Gastroesophageal sphincter (tissue), 4 donors: ENCODE data around the gene TMEM117. TPM values are rescaled to one million over a fixed set of nuclear protein-coding genes. Genes with fewer than 3 reads are reported as not detected.
"Not testable (repeated sequence)": the region's sequence is repeated elsewhere in the genome, so short reads cannot be mapped to it uniquely, and the experiment has no call there.

ENCODE experiments used
- ATAC-seq: fragments of 150-250 bp; one replicate; pipeline ENCODE4 v1.9.1; 2016; ENCODE audit warnings: mild to moderate bottlenecking, moderate library complexity
- H3K27ac ChIP-seq, 4 donors: fragments of 200-600 bp; sonication (generic) in 3 of 4; 1 replicate in 3 of 4; 2 replicates in 1 of 4; pipeline ENCODE4 v1.5.1; 2016 to 2019
- H3K27me3 ChIP-seq: fragments of 200-600 bp; sonication (generic); one replicate; pipeline ENCODE4 v1.5.1; 2019
- H3K36me3 ChIP-seq, 2 donors: fragments of 200-600 bp; sonication (generic); one replicate each; pipeline ENCODE4 v1.5.1; 2019; ENCODE audit warnings: control low read depth in 1 of 2
- H3K4me1 ChIP-seq, 3 donors: fragments of 200-600 bp; sonication (generic); 1 replicate in 2 of 3; 2 replicates in 1 of 3; pipeline ENCODE4 v1.5.1; 2016 to 2019; ENCODE audit warnings: control low read depth in 2 of 3
- H3K4me3 ChIP-seq, 2 donors: fragments of 200-600 bp; sonication (generic); one replicate each; pipeline ENCODE4 v1.5.1; 2019; ENCODE audit warnings: mild to moderate bottlenecking in 1 of 2, moderate library complexity in 1 of 2
- H3K9me3 ChIP-seq, 3 donors: fragments of 200-600 bp; sonication (generic); one replicate each; pipeline ENCODE4 v1.5.1; 2017 to 2019; ENCODE audit warnings: control low read depth in 2 of 3
- EP300 ChIP-seq: sonication (generic); formaldehyde crosslinking; IDR thresholded peaks from one replicate; pipeline ENCODE4 v1.6.1; 2017; ENCODE audit warnings: antibody characterized with exemption, mild to moderate bottlenecking
- POLR2A ChIP-seq, 2 donors: fragments of 450-650 bp; IDR thresholded peaks; one replicate each; pipeline ENCODE4 v1.6.1; 2017; ENCODE audit warnings: antibody characterized with exemption in 2 of 2, mild to moderate bottlenecking in 2 of 2, moderate library complexity in 1 of 2
- POLR2AphosphoS5 ChIP-seq: sonication (generic); formaldehyde crosslinking; IDR thresholded peaks from one replicate; pipeline ENCODE4 v1.6.1; 2017; ENCODE audit warnings: antibody characterized with exemption
- WGBS, 2 donors: methylation state at CpG; one replicate each; pipeline ENCODE4 v1.1.5; 2018; ENCODE audit warnings: low coverage in 1 of 2; 5-methylcytosine and 5-hydroxymethylcytosine counted together
- total RNA-seq, 4 donors: library from RNA; depleted of rRNA; stranded (reverse); fragments of >200 nt; gene quantifications; one replicate each; pipeline ENCODE4 v1.1.0, GENCODE V29; 2016
- TF ChIP-seq, protein P1 (sequence below), 4 experiments: fragments of 200-600 bp in 2 of 4; fragments of 450-650 bp in 2 of 4; sonication (generic) in 1 of 4; IDR thresholded peaks; one replicate each; pipeline ENCODE4 v1.5.1; 2017 to 2019; ENCODE audit warnings: antibody characterized with exemption in 4 of 4, mild to moderate bottlenecking in 2 of 4, moderate library complexity in 2 of 4

Gene TMEM117
- total RNA-seq, 4 donors from 2014 or later: 7.8 to 21.5 (median 12.3) TPM

DNA sequence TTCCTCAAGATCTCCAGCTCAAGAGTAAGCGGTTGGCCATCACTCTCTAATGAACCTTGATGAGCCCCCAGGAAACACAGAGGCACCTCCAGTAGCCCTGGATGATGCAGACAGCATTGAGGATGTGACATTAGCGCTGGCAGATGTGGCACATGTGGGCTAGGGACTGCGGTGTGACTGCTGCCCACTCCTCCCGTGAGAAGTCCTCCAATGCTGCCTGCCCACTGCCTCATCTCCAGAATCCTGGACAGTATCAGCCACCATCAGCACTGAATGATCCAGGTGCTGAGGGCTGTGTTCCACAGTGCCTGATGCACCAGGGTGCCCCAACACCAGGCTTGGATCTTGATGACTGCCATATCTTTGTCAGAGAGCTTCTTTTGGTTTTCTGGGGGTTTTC, 412.6 kb downstream of the TMEM117 start:
- no peak for TF ChIP-seq EP300
- TF ChIP-seq, protein P1, sequence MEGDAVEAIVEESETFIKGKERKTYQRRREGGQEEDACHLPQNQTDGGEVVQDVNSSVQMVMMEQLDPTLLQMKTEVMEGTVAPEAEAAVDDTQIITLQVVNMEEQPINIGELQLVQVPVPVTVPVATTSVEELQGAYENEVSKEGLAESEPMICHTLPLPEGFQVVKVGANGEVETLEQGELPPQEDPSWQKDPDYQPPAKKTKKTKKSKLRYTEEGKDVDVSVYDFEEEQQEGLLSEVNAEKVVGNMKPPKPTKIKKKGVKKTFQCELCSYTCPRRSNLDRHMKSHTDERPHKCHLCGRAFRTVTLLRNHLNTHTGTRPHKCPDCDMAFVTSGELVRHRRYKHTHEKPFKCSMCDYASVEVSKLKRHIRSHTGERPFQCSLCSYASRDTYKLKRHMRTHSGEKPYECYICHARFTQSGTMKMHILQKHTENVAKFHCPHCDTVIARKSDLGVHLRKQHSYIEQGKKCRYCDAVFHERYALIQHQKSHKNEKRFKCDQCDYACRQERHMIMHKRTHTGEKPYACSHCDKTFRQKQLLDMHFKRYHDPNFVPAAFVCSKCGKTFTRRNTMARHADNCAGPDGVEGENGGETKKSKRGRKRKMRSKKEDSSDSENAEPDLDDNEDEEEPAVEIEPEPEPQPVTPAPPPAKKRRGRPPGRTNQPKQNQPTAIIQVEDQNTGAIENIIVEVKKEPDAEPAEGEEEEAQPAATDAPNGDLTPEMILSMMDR (IDR thresholded peaks at IDR 0.05): no peak
- TF ChIP-seq POLR2A (IDR thresholded peaks at IDR 0.05): no peak
- TF ChIP-seq POLR2AphosphoS5: no peak

GRCh38 chr12:44250440-44250839, 414.6 kb downstream of the TMEM117 start:
- H3K4me1 ChIP-seq, H3K9me3 ChIP-seq, H3K27me3 ChIP-seq, H3K27ac ChIP-seq, H3K4me3 ChIP-seq, ATAC-seq, H3K36me3 ChIP-seq: not testable (repeated sequence)
- 91 to 100% methylated on average over 1 of the region's 1 CpG for WGBS, 2 donors

More for the DNA sequence above, 412.6 kb downstream of the TMEM117 start:
- no peak overlapping the region for H3K4me3 ChIP-seq
- no peaks in the 10 kb centered on the region for H3K36me3 ChIP-seq
- ATAC-seq: no peak
- no peaks in the 10 kb centered on the region for H3K9me3 ChIP-seq
- no peaks in the 10 kb centered on the region for H3K4me1 ChIP-seq
- no peak overlapping the region for H3K27ac ChIP-seq
- no peaks in the 10 kb centered on the region for H3K27me3 ChIP-seq
- 100% methylated on average over 1 of the region's 4 CpGs for WGBS, 2 donors

- TF ChIP-seq, protein P1 (IDR thresholded peaks at IDR 0.05): no peak
These were observed 417.5 kb downstream of the TMEM117 start for GRCh38 chr12:44253338-44253856.

GRCh38 chr12:44258246-44258645, 422.4 kb downstream of the TMEM117 start:
- TF ChIP-seq, protein P1 (IDR thresholded peaks at IDR 0.05): no peak
- TF ChIP-seq POLR2AphosphoS5 (no peak), POLR2A (IDR thresholded peaks at IDR 0.05) (no peak), EP300 (no peak)
- Histone ChIP-seq H3K27ac (no peak overlapping the region), H3K4me1 (no peaks in the 10 kb centered on the region), H3K36me3 (no peaks in the 10 kb centered on the region), H3K27me3 (no peaks in the 10 kb centered on the region), H3K9me3 (peaks cover 0 to 4% (median 0%) of the 10 kb centered on the region in 3 donors), H3K4me3 (no peak overlapping the region)
- 50 to 73% methylated on average over 1 of the region's 1 CpG for WGBS, 2 donors
- ATAC-seq: no peak

More at GRCh38 chr12:44253338-44253856, 417.5 kb downstream of the TMEM117 start:
- Histone ChIP-seq H3K4me1 (no peaks in the 10 kb centered on the region), H3K9me3 (no peaks in the 10 kb centered on the region), H3K4me3 (no peak overlapping the region), H3K36me3 (no peaks in the 10 kb centered on the region), H3K27me3 (no peaks in the 10 kb centered on the region), H3K27ac (no peak overlapping the region)
- no peak for ATAC-seq
- WGBS, 2 donors: 42 to 64% methylated on average over 2 of the region's 2 CpGs

GRCh38 chr12:44259890-44260289, 424.0 kb downstream of the TMEM117 start:
- H3K4me1 ChIP-seq: no peaks in the 10 kb centered on the region
- no peak overlapping the region for H3K27ac ChIP-seq
- TF ChIP-seq POLR2AphosphoS5 (no peak), EP300 (no peak), POLR2A (IDR thresholded peaks at IDR 0.05) (no peak)
- TF ChIP-seq, protein P1 (IDR thresholded peaks at IDR 0.05): no peak
- peaks cover 0 to 4% (median 0%) of the 10 kb centered on the region in 3 donors for H3K9me3 ChIP-seq
- H3K4me3 ChIP-seq: no peak overlapping the region
- no peaks in the 10 kb centered on the region for H3K27me3 ChIP-seq
- H3K36me3 ChIP-seq: no peaks in the 10 kb centered on the region
- ATAC-seq: no peak
- 97 to 100% methylated on average over 6 of the region's 6 CpGs for WGBS, 2 donors
